ENCODE results near the gene MPPED2.

The MPPED2 gene

GRCh38 chr11:30586251-30587144 is at the start of gene MPPED2:
Gene MPPED2 (minus strand): TSS chr11:30586353. CDS start chr11:30580373, 5,980 bp downstream.
- no peak for DNase-seq (ENCODE audit: low read depth)

GRCh38 chr11:30635401-30635989 is 49.3 kb upstream of the MPPED2 start:
- no peak for DNase-seq (ENCODE audit: low read depth)

- no peak for DNase-seq (ENCODE audit: low read depth)
Measured at GRCh38 chr11:30631148-30631547, 45.0 kb upstream of the MPPED2 start.

GRCh38 chr11:30619767-30620166 is 33.6 kb upstream of the MPPED2 start:
- no peak for DNase-seq (ENCODE audit: low read depth)

- no peak for DNase-seq (ENCODE audit: low read depth)
Measured at GRCh38 chr11:30617762-30618161, 31.6 kb upstream of the MPPED2 start.

- no peak for DNase-seq (ENCODE audit: low read depth)
Measured at GRCh38 chr11:30610628-30611027, 24.5 kb upstream of the MPPED2 start.

GRCh38 chr11:30608534-30608933 is 22.4 kb upstream of the MPPED2 start:
- DNase-seq (ENCODE audit: low read depth) = no peak

- DNase-seq (ENCODE audit: low read depth) = no peak
Measured at GRCh38 chr11:30605036-30605605, 19.0 kb upstream of the MPPED2 start.

GRCh38 chr11:30603357-30603756 is 17.2 kb upstream of the MPPED2 start:
- DNase-seq (ENCODE audit: low read depth) = no peak

- no peak for DNase-seq (ENCODE audit: low read depth)
Measured at GRCh38 chr11:30596832-30597231, 10.7 kb upstream of the MPPED2 start.

- DNase-seq (ENCODE audit: low read depth) = no peak
Measured at GRCh38 chr11:30595934-30596333, 9.8 kb upstream of the MPPED2 start.

GRCh38 chr11:30594646-30595411 is 8.7 kb upstream of the MPPED2 start:
- no peak for DNase-seq (ENCODE audit: low read depth)

- DNase-seq (ENCODE audit: low read depth) = no peak
Measured at GRCh38 chr11:30587269-30587812, 1.2 kb upstream of the MPPED2 start.

- no peak for DNase-seq (ENCODE audit: low read depth)
Measured at GRCh38 chr11:30585892-30586250, 282 bp downstream of the MPPED2 start.

GRCh38 chr11:30585125-30585891 is 845 bp downstream of the MPPED2 start:
- DNase-seq (ENCODE audit: low read depth) = no peak

- no peak for DNase-seq (ENCODE audit: low read depth)
Measured at GRCh38 chr11:30583476-30584280, 2.5 kb downstream of the MPPED2 start.

- no peak for DNase-seq (ENCODE audit: low read depth)
Measured at GRCh38 chr11:30582726-30583125, 3.4 kb downstream of the MPPED2 start.

GRCh38 chr11:30581675-30582074 is 4.5 kb downstream of the MPPED2 start:
- no peak for DNase-seq (ENCODE audit: low read depth)

- no peak for DNase-seq (ENCODE audit: low read depth)
Measured at GRCh38 chr11:30580573-30580972, 5.6 kb downstream of the MPPED2 start.

GRCh38 chr11:30579415-30580175 is 6.6 kb downstream of the MPPED2 start:
- DNase-seq (ENCODE audit: low read depth) = no peak
